ENCODE data around the gene SUPT4H1. TPM values are rescaled to one million over a fixed set of nuclear protein-coding genes. Genes with fewer than 3 reads are reported as not detected.

Gene SUPT4H1
- total and polyA plus RNA-seq, 9 of the 15 experiments (the other 6 are each of a cell fraction or from before 2014, with no cell fraction given) = 62.1 to 320 (median 117) TPM

DNA sequence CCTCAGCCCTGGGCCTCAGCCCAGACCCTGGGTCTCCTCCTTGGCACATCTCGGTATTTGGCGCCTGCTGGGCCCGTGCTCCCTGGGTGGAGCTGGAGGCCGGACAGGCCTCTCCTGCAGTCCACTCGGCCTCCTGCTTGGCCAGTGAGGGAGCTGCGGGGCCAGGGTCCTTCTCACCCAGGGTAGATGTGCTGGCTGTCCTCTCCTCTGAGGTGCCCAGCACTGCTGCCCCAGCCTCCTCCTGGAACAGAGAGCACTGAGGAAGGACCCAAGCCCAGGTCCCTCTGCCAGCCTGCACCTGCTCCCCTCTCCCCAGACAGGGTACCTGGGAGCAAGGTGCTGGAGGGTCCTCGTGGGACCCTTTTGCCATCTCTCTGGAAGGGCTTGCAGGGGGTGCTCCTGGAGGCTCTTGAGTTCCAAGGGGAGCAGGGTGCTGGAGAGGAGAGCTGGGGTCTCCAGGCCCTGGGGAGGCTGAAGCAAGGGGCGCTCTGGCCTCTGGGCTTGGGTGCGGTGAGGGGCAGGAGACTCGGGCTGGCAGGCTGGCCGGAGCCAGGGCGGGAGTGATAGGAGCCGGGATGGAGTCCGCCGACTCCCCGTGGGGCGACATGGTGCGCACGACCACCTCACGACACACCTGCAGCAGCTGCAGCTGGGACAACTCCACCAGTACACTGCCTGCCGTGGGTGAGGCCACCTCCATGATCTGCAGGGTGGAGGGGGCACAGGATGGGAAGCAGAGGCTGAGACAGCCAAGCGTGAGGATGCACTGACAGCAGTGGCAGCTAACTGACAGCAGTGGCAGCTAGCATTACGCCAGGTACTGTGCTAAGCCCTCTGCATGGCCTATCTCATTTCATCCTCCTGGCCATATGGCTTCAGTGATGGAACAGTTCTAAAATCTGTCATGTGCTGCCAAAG, 41.2 kb downstream of the SUPT4H1 start:
- H4K20me1 ChIP-seq (replicated peaks; ENCODE audit: control insufficient read depth, insufficient read depth, low read length) = no peaks in the 10 kb centered on the region
- ATAC-seq = no peak
- no peaks in the 10 kb centered on the region for H3K79me2 ChIP-seq (ENCODE audit: control insufficient read depth, insufficient read depth, low read length)
- in situ Hi-C loops (cut with MboI) (loop anchor here (5.0 kb wide), 1 partner anchor 137 kb away; no protein-coding TSS in a partner anchor), intact Hi-C loops (cut with micrococcal nuclease) (no loop called here)
- peaks cover 0 to 27% of the 10 kb centered on the region in 2 experiments; a peak in 1 of 5 replicates for H3K4me1 ChIP-seq (replicated peaks in 1 of 2; ENCODE audit: control insufficient read depth in 2 of 2, insufficient read depth in 2 of 2, low read length in 2 of 2)
- ChIA-PET POLR2A (interaction anchor here (0.6 to 2.9 kb wide), 4 partner anchors 11 to 27 kb away, joined by 3 to 8 read pairs (median 4); no protein-coding TSS in a partner anchor), CTCF (ENCODE audit: low intra/inter-chr PET ratio) (no interaction called here)
- no peak overlapping the region for H3K9ac ChIP-seq (ENCODE audit: insufficient read depth in 1 of 2, low read depth in 2 of 2, low read length in 2 of 2)
- no peak for FAIRE-seq
- H3K36me3 ChIP-seq (ENCODE audit: control insufficient read depth, insufficient read depth, low read length) = no peaks in the 10 kb centered on the region
- no peak overlapping the region for H2AFZ ChIP-seq (ENCODE audit: low read depth, low read length)
- TF ChIP-seq RBM14 (IDR thresholded peaks at IDR 0.05; ENCODE audit: borderline replicate concordance, insufficient read depth, low read depth, low read length) (0 out of 2 replicates have a peak, but pooled peaks have one; percentile 51), MTF1 (CRISPR knock-in tag; IDR thresholded peaks at IDR 0.05; ENCODE audit: borderline replicate concordance) (no peak), CSDE1 (IDR thresholded peaks at IDR 0.05) (no peak), NR3C1 (CRISPR knock-in tag; IDR thresholded peaks at IDR 0.05) (no peak)
- no peak overlapping the region for H3K4me3 ChIP-seq
- DNase-seq (ENCODE audit: extremely low read depth in 1 of 4, low spot score in 3 of 4) = no peak
- BruUV-seq (replicated peaks) = no TSS peak
- no peaks in the 10 kb centered on the region for H3K9me1 ChIP-seq (ENCODE audit: control insufficient read depth, insufficient read depth, low read length)
- no peaks in the 10 kb centered on the region for H3K9me3 ChIP-seq (replicated peaks; ENCODE audit: control insufficient read depth, insufficient read depth, low read depth, low read length)
- no peak overlapping the region for H3K27ac ChIP-seq (ENCODE audit: extremely low read depth, low read depth, low read length)
- no peak overlapping the region for H3K4me2 ChIP-seq (ENCODE audit: insufficient read depth, low read length)
- 59% methylated on average over 20 of the region's 23 CpGs for WGBS (ENCODE audit: insufficient coverage, low coverage, missing lambda C conversion rate)
- no peaks in the 10 kb centered on the region for H3K27me3 ChIP-seq (ENCODE audit: control insufficient read depth in 2 of 2, insufficient read depth in 2 of 2, low read length in 2 of 2)
